OCI-LY7 (cell line): ENCODE data around the gene AGBL3.

Experiments
- CTCF ChIP-seq: fragments of 200-600 bp; sonication (generic); conservative IDR thresholded peaks from 2 replicates; pipeline ENCODE4 v1.5.1; 2014; ENCODE audit warnings: mild to moderate bottlenecking, antibody characterized with exemption, low read length, moderate library complexity, mixed read lengths
- EZH2phosphoT487 ChIP-seq: fragments of 200-600 bp; sonication (generic); IDR thresholded peaks from 2 replicates; pipeline ENCODE4 v1.6.1; 2018; ENCODE audit warnings: low read depth, borderline replicate concordance, mild to moderate bottlenecking, mixed run types, antibody characterized with exemption, low read length, moderate library complexity, mixed read lengths

- TF ChIP-seq CTCF, result no peak
- no peak for TF ChIP-seq EZH2phosphoT487
Observed at GRCh38 chr7:134945691-134946090, 40.6 kb upstream of the AGBL3 start.
